Neural progenitor cell (in vitro differentiated cells): ENCODE data around the gene MYO16.

ENCODE experiments used
- EZH2 ChIP-seq: fragments of 200-600 bp; sonication (generic); IDR thresholded peaks from 2 replicates; pipeline ENCODE4 v1.6.1; 2017; ENCODE audit warnings: antibody characterized with exemption, mild to moderate bottlenecking, moderate library complexity
- EZH2phosphoT487 ChIP-seq: fragments of 200-600 bp; sonication (generic); IDR thresholded peaks from 2 replicates; pipeline ENCODE4 v1.6.1; 2017; ENCODE audit warnings: antibody characterized with exemption
- TF ChIP-seq, protein P1 (sequence below): fragments of 200-600 bp; sonication (generic); IDR thresholded peaks from 2 replicates; pipeline ENCODE4 v1.5.1; 2017; ENCODE audit warnings: antibody characterized with exemption, mild to moderate bottlenecking

DNA sequence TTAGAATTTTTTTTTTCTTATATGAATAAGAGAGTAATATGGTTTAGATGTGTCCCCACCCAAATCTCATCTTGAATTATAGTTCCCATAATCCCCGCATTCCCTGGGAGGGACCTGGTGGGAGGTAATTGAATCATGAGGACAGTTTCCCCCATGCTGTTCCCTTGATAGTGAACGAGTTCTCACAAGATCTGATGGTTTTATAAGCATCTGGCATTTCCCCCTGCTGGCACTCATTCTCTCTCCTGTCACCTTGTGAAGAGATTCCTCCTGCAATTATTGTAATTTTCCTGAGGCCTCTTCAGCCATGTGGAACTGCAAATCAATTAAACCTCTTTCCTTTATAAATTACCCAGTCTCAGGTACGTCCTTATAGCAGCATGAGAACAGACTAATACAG lies 205.7 kb downstream of the MYO16 start:
- TF ChIP-seq EZH2, result no peak
- TF ChIP-seq, protein P1, sequence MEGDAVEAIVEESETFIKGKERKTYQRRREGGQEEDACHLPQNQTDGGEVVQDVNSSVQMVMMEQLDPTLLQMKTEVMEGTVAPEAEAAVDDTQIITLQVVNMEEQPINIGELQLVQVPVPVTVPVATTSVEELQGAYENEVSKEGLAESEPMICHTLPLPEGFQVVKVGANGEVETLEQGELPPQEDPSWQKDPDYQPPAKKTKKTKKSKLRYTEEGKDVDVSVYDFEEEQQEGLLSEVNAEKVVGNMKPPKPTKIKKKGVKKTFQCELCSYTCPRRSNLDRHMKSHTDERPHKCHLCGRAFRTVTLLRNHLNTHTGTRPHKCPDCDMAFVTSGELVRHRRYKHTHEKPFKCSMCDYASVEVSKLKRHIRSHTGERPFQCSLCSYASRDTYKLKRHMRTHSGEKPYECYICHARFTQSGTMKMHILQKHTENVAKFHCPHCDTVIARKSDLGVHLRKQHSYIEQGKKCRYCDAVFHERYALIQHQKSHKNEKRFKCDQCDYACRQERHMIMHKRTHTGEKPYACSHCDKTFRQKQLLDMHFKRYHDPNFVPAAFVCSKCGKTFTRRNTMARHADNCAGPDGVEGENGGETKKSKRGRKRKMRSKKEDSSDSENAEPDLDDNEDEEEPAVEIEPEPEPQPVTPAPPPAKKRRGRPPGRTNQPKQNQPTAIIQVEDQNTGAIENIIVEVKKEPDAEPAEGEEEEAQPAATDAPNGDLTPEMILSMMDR, result no peak
- no peak for TF ChIP-seq EZH2phosphoT487
